GM12892 (cell line): ENCODE measurements around the gene CFAP20DC.

Experiments used
- POLR2A ChIP-seq: IDR thresholded peaks from 2 replicates; pipeline ENCODE4 v1.6.1; 2011; ENCODE audit warnings: low read depth, low read length, control low read depth
- POLR2AphosphoS5 ChIP-seq: IDR thresholded peaks from 2 replicates; pipeline ENCODE4 v1.6.1; 2011; ENCODE audit warnings: low read depth, low read length, control low read depth
- TAF1 ChIP-seq: IDR thresholded peaks from 2 replicates; pipeline ENCODE4 v1.6.1; 2011; ENCODE audit warnings: low read depth, mild to moderate bottlenecking, control low read depth, low read length, borderline replicate concordance

DNA sequence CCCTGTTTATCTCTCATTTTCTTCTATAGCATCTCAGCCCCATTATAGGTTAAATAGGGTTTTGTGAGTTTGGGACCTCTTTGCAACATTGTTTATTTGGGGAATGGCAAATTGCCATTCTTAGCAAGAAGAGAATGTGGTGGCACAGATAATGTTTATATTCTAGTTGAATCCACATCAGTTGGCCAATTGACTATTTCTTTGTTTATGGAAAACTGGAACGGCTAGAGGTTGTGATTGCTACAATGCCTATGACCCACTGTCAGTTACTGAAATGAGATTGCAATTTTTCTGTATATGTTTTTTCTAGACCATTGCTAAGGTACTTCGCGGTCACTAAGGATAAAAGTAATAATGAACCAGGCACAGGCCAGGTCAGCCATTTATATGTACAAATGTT is 44.6 kb upstream of the CFAP20DC start:
- TF ChIP-seq TAF1 = no peak
- no peak for TF ChIP-seq POLR2AphosphoS5
- TF ChIP-seq POLR2A = no peak
